DOHH2 (cell line): ENCODE results near the gene OSBPL10.

Experiments
- CTCF ChIP-seq: fragments of 200-600 bp; sonication (generic); IDR thresholded peaks from one replicate; pipeline ENCODE4 v1.5.1; 2014; ENCODE audit warnings: antibody characterized with exemption, mild to moderate bottlenecking, low read depth, low read length; ENCODE audit not compliant: poor library complexity, severe bottlenecking
- EZH2phosphoT487 ChIP-seq: fragments of 200-600 bp; sonication (generic); IDR thresholded peaks from 2 replicates; pipeline ENCODE4 v1.6.1; 2017; ENCODE audit warnings: borderline replicate concordance, mild to moderate bottlenecking, antibody characterized with exemption, low read length, moderate library complexity, mixed read lengths

GRCh38 chr3:31710123-31710803 lies 270.8 kb downstream of the OSBPL10 start:
- TF ChIP-seq CTCF, result no peak
- TF ChIP-seq EZH2phosphoT487, result no peak
